Panc1 (cell line): ENCODE data around the gene UGT1A4.

Source experiments
- POLR2AphosphoS5 ChIP-seq: IDR thresholded peaks from 2 replicates; pipeline ENCODE4 v1.6.1; 2012; ENCODE audit warnings: mild to moderate bottlenecking, low read depth, low read length, moderate library complexity
- TF ChIP-seq, protein P1 (sequence below): fragments of 450-650 bp; IDR thresholded peaks from 2 replicates; pipeline ENCODE4 v1.5.1; 2017; ENCODE audit warnings: mild to moderate bottlenecking

- TF ChIP-seq POLR2AphosphoS5, result no peak
- TF ChIP-seq, protein P1, sequence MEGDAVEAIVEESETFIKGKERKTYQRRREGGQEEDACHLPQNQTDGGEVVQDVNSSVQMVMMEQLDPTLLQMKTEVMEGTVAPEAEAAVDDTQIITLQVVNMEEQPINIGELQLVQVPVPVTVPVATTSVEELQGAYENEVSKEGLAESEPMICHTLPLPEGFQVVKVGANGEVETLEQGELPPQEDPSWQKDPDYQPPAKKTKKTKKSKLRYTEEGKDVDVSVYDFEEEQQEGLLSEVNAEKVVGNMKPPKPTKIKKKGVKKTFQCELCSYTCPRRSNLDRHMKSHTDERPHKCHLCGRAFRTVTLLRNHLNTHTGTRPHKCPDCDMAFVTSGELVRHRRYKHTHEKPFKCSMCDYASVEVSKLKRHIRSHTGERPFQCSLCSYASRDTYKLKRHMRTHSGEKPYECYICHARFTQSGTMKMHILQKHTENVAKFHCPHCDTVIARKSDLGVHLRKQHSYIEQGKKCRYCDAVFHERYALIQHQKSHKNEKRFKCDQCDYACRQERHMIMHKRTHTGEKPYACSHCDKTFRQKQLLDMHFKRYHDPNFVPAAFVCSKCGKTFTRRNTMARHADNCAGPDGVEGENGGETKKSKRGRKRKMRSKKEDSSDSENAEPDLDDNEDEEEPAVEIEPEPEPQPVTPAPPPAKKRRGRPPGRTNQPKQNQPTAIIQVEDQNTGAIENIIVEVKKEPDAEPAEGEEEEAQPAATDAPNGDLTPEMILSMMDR, result no peak; the same call in 1 of the 2 replicates
Observed at GRCh38 chr2:233674314-233674713, 44.2 kb upstream of the UGT1A4 start.
